ENCODE data around the gene GNGT2.

GNGT2 gene

GRCh38 chr17:49210158-49211029, at the start of gene GNGT2, which contains the start of gene ABI3:
Gene GNGT2, minus strand, starts transcription at chr17:49210574. Its CDS starts 3,152 bp downstream, at chr17:49207422.
Gene ABI3, plus strand, starts transcription at chr17:49210707. Its CDS starts 18 bp downstream, at chr17:49210725.
- H3K36me3 ChIP-seq (ENCODE audit: insufficient read depth, low read length): no peaks in the 10 kb centered on the region
- peaks cover 9% of the 10 kb centered on the region for H3K4me1 ChIP-seq (ENCODE audit: control insufficient read depth, insufficient read depth, low read length, unreplicated experiment)
- H3K4me3 ChIP-seq (ENCODE audit: low read depth, low read length): peak within 1 kb of the TSS; percentile 56
- no peaks in the 10 kb centered on the region for H3K79me2 ChIP-seq (ENCODE audit: control insufficient read depth, insufficient read depth, low read length, unreplicated experiment)
- no peak within 1 kb of the TSS for H3K27ac ChIP-seq (ENCODE audit: low read depth, low read length)
- no peak within 1 kb of the TSS for H2AFZ ChIP-seq (ENCODE audit: low read length, unreplicated experiment)
- H3K27me3 ChIP-seq (ENCODE audit: insufficient read depth, low read length): peaks cover 31% of the 10 kb centered on the region

DNA sequence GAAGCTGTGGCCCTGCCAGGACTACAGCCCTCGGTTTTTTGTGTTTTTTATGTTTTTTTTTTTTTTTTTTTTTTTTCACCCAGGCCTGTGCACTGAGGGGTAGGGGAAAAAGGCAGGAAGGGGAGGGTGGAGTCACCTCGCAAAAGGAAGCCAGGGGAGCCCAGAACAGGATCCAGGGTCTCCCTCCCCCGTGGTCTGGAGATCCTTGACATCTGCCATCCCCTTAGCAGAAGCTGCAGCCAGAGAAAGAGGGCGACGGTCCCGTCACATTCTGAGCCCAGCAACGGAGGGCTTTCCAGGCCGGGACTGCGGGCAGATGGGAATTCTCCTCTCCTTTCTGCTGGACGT, 49.3 kb upstream of the GNGT2 start:
- H3K79me2 ChIP-seq (ENCODE audit: control insufficient read depth, insufficient read depth, low read length, unreplicated experiment): no peaks in the 10 kb centered on the region
- H3K27ac ChIP-seq (ENCODE audit: low read depth, low read length): peak overlapping the region; percentile 86
- peaks cover 6% of the 10 kb centered on the region for H3K4me1 ChIP-seq (ENCODE audit: control insufficient read depth, insufficient read depth, low read length, unreplicated experiment)
- H3K27me3 ChIP-seq (ENCODE audit: insufficient read depth, low read length): no peaks in the 10 kb centered on the region
- peak overlapping the region; percentile 83 for H3K4me3 ChIP-seq (ENCODE audit: low read depth, low read length)
- H3K36me3 ChIP-seq (ENCODE audit: insufficient read depth, low read length): no peaks in the 10 kb centered on the region
- peak overlapping the region; percentile 98 for H2AFZ ChIP-seq (ENCODE audit: low read length, unreplicated experiment)

DNA sequence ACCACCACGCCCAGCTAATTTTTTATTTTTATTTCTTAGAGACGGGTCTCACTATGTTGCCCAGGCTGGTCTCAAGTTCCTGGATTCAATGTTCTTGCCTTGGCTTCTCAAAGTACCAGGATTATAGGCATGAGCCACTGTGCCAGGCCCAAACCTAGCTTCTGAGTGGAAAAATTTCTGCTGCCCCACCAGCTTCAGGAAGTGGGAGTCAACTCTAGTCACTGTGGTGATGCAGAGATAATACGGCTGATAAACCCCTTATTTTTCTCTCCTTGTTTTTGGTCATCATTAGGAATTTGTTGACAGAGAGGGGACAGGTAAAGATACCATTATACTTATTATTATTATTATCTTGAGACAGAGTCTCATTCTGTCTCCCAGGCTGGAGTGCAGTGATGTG, 48.0 kb upstream of the GNGT2 start:
- Histone ChIP-seq H3K4me3 (ENCODE audit: low read depth, low read length) (no peak overlapping the region), H3K27ac (ENCODE audit: low read depth, low read length) (no peak overlapping the region), H3K4me1 (ENCODE audit: control insufficient read depth, insufficient read depth, low read length, unreplicated experiment) (peaks cover 6% of the 10 kb centered on the region), H3K27me3 (ENCODE audit: insufficient read depth, low read length) (no peaks in the 10 kb centered on the region), H2AFZ (ENCODE audit: low read length, unreplicated experiment) (no peak overlapping the region), H3K36me3 (ENCODE audit: insufficient read depth, low read length) (no peaks in the 10 kb centered on the region), H3K79me2 (ENCODE audit: control insufficient read depth, insufficient read depth, low read length, unreplicated experiment) (no peaks in the 10 kb centered on the region)

DNA sequence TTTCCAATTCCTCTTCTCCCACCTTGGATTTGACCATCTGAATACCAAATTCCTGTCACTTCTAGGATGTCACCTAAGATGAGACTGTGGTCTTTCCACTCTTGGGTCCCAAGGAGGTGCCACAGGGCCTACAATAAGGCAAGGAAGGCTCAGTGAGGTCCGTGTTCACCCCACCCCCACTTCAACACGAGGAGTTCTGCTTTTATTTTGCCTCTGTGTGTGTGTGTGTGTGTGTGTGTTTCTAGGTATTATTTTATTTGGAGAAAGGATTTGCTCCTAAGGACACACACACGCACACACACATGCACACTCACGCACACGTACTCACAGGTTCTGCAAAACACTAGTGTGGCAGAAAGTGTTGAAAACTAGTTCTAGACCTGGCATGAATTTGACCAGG, 44.8 kb upstream of the GNGT2 start:
- H3K36me3 ChIP-seq (ENCODE audit: insufficient read depth, low read length): no peaks in the 10 kb centered on the region
- no peaks in the 10 kb centered on the region for H3K79me2 ChIP-seq (ENCODE audit: control insufficient read depth, insufficient read depth, low read length, unreplicated experiment)
- H3K27me3 ChIP-seq (ENCODE audit: insufficient read depth, low read length): no peaks in the 10 kb centered on the region
- no peak overlapping the region for H3K4me3 ChIP-seq (ENCODE audit: low read depth, low read length)
- no peak overlapping the region for H2AFZ ChIP-seq (ENCODE audit: low read length, unreplicated experiment)
- no peak overlapping the region for H3K27ac ChIP-seq (ENCODE audit: low read depth, low read length)
- peaks cover 5% of the 10 kb centered on the region for H3K4me1 ChIP-seq (ENCODE audit: control insufficient read depth, insufficient read depth, low read length, unreplicated experiment)

- Histone ChIP-seq H3K4me1 (ENCODE audit: control insufficient read depth, insufficient read depth, low read length, unreplicated experiment) (peaks cover 5% of the 10 kb centered on the region), H2AFZ (ENCODE audit: low read length, unreplicated experiment) (no peak overlapping the region), H3K27me3 (ENCODE audit: insufficient read depth, low read length) (no peaks in the 10 kb centered on the region), H3K4me3 (ENCODE audit: low read depth, low read length) (no peak overlapping the region), H3K36me3 (ENCODE audit: insufficient read depth, low read length) (no peaks in the 10 kb centered on the region), H3K27ac (ENCODE audit: low read depth, low read length) (no peak overlapping the region), H3K79me2 (ENCODE audit: control insufficient read depth, insufficient read depth, low read length, unreplicated experiment) (no peaks in the 10 kb centered on the region)
Measured at GRCh38 chr17:49254066-49254465, 43.7 kb upstream of the GNGT2 start.

GRCh38 chr17:49252148-49252695, 41.8 kb upstream of the GNGT2 start:
- no peak overlapping the region for H2AFZ ChIP-seq (ENCODE audit: low read length, unreplicated experiment)
- H3K27ac ChIP-seq (ENCODE audit: low read depth, low read length): no peak overlapping the region
- H3K36me3 ChIP-seq (ENCODE audit: insufficient read depth, low read length): no peaks in the 10 kb centered on the region
- H3K4me1 ChIP-seq (ENCODE audit: control insufficient read depth, insufficient read depth, low read length, unreplicated experiment): peaks cover 5% of the 10 kb centered on the region
- no peak overlapping the region for H3K4me3 ChIP-seq (ENCODE audit: low read depth, low read length)
- H3K79me2 ChIP-seq (ENCODE audit: control insufficient read depth, insufficient read depth, low read length, unreplicated experiment): no peaks in the 10 kb centered on the region
- no peaks in the 10 kb centered on the region for H3K27me3 ChIP-seq (ENCODE audit: insufficient read depth, low read length)

- Histone ChIP-seq H3K79me2 (ENCODE audit: control insufficient read depth, insufficient read depth, low read length, unreplicated experiment) (no peaks in the 10 kb centered on the region), H3K27ac (ENCODE audit: low read depth, low read length) (no peak overlapping the region), H2AFZ (ENCODE audit: low read length, unreplicated experiment) (no peak overlapping the region), H3K27me3 (ENCODE audit: insufficient read depth, low read length) (no peaks in the 10 kb centered on the region), H3K4me1 (ENCODE audit: control insufficient read depth, insufficient read depth, low read length, unreplicated experiment) (peaks cover 5% of the 10 kb centered on the region), H3K4me3 (ENCODE audit: low read depth, low read length) (no peak overlapping the region), H3K36me3 (ENCODE audit: insufficient read depth, low read length) (no peaks in the 10 kb centered on the region)
Measured at GRCh38 chr17:49249890-49250522, 39.6 kb upstream of the GNGT2 start.

DNA sequence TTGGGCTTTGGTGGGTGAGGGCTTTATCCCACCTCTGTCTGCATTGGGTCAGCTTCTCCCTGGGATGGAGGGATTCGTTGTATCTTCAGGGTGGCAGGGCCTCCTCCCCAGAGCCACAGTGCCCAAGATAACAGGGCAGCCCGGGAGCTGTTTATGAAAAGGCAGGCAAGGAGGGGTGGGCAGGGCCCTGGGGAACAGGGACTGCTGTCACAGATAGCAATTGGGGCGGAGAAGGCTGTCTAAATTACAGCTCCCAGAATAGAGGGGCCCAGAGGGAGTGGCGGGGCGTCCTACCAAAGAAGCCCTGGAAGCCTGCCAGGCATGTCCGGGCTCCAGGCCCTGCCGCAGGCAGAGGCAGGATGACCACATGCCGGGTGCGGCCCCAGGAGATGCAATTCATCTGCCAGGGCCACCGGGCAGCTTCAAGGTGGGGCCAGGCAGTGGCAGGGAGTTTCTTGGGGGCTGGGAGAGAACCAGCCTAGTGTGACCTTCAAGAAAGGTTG, 39.0 kb upstream of the GNGT2 start:
- Histone ChIP-seq H3K4me3 (ENCODE audit: low read depth, low read length) (no peak overlapping the region), H3K27ac (ENCODE audit: low read depth, low read length) (no peak overlapping the region)

DNA sequence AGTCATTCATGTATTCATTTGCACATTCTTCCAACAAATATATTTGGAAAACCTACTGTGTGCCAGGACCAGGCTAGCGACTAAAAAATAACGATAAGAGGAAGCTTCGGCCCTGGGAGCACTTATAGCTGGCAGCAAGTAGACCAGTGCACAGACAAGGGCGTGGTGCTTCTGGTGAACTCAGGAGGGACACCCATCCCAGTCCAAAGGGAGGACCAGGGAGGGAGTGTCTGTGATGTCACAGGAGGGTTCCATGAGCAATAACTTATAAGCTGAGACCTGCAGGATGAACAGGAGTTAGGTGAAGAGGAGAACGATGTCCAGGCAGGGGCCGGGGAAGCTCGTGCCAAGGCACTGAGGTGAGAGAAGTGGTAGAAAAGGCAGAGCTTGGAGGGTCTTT, 37.6 kb upstream of the GNGT2 start:
- Histone ChIP-seq H3K4me1 (ENCODE audit: control insufficient read depth, insufficient read depth, low read length, unreplicated experiment) (peaks cover 5% of the 10 kb centered on the region), H3K79me2 (ENCODE audit: control insufficient read depth, insufficient read depth, low read length, unreplicated experiment) (no peaks in the 10 kb centered on the region), H3K27ac (ENCODE audit: low read depth, low read length) (no peak overlapping the region), H2AFZ (ENCODE audit: low read length, unreplicated experiment) (no peak overlapping the region), H3K27me3 (ENCODE audit: insufficient read depth, low read length) (no peaks in the 10 kb centered on the region), H3K4me3 (ENCODE audit: low read depth, low read length) (no peak overlapping the region), H3K36me3 (ENCODE audit: insufficient read depth, low read length) (no peaks in the 10 kb centered on the region)

More for the DNA sequence above, 39.0 kb upstream of the GNGT2 start:
- H2AFZ ChIP-seq (ENCODE audit: low read length, unreplicated experiment): no peak overlapping the region
- H3K4me1 ChIP-seq (ENCODE audit: control insufficient read depth, insufficient read depth, low read length, unreplicated experiment): peaks cover 5% of the 10 kb centered on the region
- no peaks in the 10 kb centered on the region for H3K27me3 ChIP-seq (ENCODE audit: insufficient read depth, low read length)
- H3K36me3 ChIP-seq (ENCODE audit: insufficient read depth, low read length): no peaks in the 10 kb centered on the region
- no peaks in the 10 kb centered on the region for H3K79me2 ChIP-seq (ENCODE audit: control insufficient read depth, insufficient read depth, low read length, unreplicated experiment)

DNA sequence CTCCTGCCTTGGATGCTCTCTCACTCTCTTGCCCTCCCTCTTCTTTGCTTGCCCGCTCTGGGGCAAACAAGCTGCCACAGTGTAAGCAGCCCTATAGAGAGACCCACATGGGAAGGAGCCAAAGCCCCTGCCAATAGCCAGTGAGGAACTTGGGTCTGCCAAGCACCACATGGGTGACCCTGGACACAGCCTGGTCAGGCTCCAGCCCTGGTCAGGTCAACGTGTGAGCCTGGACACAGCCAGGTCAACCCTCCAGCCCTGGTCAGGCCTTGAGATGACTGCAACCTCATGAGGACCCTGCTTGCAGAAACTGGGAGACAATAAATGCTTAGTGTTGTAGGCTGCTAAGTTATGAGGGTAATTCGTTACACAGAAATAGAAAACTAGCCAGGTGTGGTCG, 34.5 kb upstream of the GNGT2 start:
- Histone ChIP-seq H3K27ac (ENCODE audit: low read depth, low read length) (no peak overlapping the region), H3K36me3 (ENCODE audit: insufficient read depth, low read length) (no peaks in the 10 kb centered on the region), H3K4me3 (ENCODE audit: low read depth, low read length) (no peak overlapping the region), H2AFZ (ENCODE audit: low read length, unreplicated experiment) (no peak overlapping the region), H3K4me1 (ENCODE audit: control insufficient read depth, insufficient read depth, low read length, unreplicated experiment) (no peaks in the 10 kb centered on the region), H3K27me3 (ENCODE audit: insufficient read depth, low read length) (no peaks in the 10 kb centered on the region), H3K79me2 (ENCODE audit: control insufficient read depth, insufficient read depth, low read length, unreplicated experiment) (no peaks in the 10 kb centered on the region)
